ENCODE data around the gene RNF181. TPM values are rescaled to one million over a fixed set of nuclear protein-coding genes. Genes with fewer than 3 reads are reported as not detected.

RNF181 gene
- total and polyA plus RNA-seq, 2 of the 13 experiments (the other 11 are each of a cell fraction or from before 2014, with no cell fraction given): 224 to 578 TPM

DNA sequence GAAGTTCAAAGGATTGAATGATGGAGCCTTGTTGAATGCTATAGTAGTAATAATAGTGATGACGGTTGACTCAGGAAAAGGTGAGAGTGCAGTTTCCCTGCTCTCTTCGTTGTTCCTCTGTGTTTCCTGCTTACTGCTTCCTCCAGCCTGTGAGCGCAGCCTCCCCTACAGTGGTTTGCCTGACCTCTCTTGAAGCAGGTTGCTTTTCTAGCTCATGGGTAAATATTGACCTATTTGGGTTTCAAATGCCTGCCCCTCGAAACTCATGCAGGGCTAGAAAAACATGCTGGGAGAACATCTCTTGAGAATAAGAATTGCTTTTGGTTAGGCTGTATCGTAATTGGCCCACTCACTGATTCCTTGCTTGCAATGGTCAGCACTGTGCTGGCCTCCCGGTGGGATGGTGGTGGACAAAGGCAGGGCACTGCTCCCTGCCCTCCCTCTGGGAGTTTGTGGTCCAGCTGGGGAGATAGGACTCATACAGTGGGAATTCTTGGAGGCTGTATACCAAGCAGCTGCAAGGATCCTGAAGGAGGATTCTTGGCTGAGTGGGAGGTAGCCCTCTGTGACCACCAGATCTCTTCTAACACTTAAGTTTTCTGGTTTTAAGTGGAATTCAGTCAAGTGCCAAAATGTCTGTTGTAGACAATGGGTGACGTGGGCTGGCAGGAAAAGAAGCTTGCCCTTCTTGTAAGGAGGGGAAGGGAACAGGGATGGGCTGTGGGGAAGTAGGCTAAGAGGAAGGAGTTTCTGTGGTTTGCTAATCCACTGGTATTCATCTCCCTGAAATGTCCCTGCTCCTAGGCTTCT is 5.4 kb upstream of the RNF181 start (continued):
- TF ChIP-seq, protein P1, sequence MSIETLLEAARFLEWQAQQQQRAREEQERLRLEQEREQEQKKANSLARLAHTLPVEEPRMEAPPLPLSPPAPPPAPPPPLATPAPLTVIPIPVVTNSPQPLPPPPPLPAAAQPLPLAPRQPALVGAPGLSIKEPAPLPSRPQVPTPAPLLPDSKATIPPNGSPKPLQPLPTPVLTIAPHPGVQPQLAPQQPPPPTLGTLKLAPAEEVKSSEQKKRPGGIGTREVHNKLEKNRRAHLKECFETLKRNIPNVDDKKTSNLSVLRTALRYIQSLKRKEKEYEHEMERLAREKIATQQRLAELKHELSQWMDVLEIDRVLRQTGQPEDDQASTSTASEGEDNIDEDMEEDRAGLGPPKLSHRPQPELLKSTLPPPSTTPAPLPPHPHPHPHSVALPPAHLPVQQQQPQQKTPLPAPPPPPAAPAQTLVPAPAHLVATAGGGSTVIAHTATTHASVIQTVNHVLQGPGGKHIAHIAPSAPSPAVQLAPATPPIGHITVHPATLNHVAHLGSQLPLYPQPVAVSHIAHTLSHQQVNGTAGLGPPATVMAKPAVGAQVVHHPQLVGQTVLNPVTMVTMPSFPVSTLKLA (IDR thresholded peaks at IDR 0.05): no peak
- TF ChIP-seq NR2F2 (IDR thresholded peaks at IDR 0.05; ENCODE audit: borderline replicate concordance, low read depth) (peak; percentile 75), ZNF337 (CRISPR knock-in tag; IDR thresholded peaks at IDR 0.05; ENCODE audit: borderline replicate concordance, low read depth) (peak; percentile 78; the same call in 1 of the 2 replicates), SOX13 (IDR thresholded peaks at IDR 0.05) (no peak), SOX13 (CRISPR knock-in tag; conservative IDR thresholded peaks at IDR 0.05 in 1 of 2, IDR thresholded peaks at IDR 0.05 in 1 of 2) (peak in 1 of 2 experiments; percentile 69; a peak in 2 of 4 replicates), CBX2 (IDR thresholded peaks at IDR 0.05; ENCODE audit: low read depth, low read length) (no peak), CBX2 (CRISPR knock-in tag; IDR thresholded peaks at IDR 0.05; ENCODE audit: low read depth) (no peak), SP4 (CRISPR knock-in tag; IDR thresholded peaks at IDR 0.05) (0 out of 2 replicates have a peak, but pooled peaks have one; percentile 49), ZNF430 (CRISPR knock-in tag; IDR thresholded peaks at IDR 0.05) (peak; percentile 58; the same call in 1 of the 2 replicates), ZZZ3 (CRISPR knock-in tag; IDR thresholded peaks at IDR 0.05; ENCODE audit: borderline replicate concordance) (no peak), ZNF44 (CRISPR knock-in tag; IDR thresholded peaks at IDR 0.05) (0 out of 2 replicates have a peak, but pooled peaks have one; percentile 45), NRL (CRISPR knock-in tag; IDR thresholded peaks at IDR 0.05; ENCODE audit: borderline replicate concordance) (no peak), CCDC6 (CRISPR knock-in tag; IDR thresholded peaks at IDR 0.05) (peak; percentile 58; the same call in 1 of the 2 replicates), HDAC1 (CRISPR knock-in tag; IDR thresholded peaks at IDR 0.05) (peak; percentile 68)
- TF ChIP-seq, protein P2, sequence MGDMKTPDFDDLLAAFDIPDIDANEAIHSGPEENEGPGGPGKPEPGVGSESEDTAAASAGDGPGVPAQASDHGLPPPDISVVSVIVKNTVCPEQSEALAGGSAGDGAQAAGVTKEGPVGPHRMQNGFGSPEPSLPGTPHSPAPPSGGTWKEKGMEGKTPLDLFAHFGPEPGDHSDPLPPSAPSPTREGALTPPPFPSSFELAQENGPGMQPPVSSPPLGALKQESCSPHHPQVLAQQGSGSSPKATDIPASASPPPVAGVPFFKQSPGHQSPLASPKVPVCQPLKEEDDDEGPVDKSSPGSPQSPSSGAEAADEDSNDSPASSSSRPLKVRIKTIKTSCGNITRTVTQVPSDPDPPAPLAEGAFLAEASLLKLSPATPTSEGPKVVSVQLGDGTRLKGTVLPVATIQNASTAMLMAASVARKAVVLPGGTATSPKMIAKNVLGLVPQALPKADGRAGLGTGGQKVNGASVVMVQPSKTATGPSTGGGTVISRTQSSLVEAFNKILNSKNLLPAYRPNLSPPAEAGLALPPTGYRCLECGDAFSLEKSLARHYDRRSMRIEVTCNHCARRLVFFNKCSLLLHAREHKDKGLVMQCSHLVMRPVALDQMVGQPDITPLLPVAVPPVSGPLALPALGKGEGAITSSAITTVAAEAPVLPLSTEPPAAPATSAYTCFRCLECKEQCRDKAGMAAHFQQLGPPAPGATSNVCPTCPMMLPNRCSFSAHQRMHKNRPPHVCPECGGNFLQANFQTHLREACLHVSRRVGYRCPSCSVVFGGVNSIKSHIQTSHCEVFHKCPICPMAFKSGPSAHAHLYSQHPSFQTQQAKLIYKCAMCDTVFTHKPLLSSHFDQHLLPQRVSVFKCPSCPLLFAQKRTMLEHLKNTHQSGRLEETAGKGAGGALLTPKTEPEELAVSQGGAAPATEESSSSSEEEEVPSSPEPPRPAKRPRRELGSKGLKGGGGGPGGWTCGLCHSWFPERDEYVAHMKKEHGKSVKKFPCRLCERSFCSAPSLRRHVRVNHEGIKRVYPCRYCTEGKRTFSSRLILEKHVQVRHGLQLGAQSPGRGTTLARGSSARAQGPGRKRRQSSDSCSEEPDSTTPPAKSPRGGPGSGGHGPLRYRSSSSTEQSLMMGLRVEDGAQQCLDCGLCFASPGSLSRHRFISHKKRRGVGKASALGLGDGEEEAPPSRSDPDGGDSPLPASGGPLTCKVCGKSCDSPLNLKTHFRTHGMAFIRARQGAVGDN (CRISPR knock-in tag; IDR thresholded peaks at IDR 0.05): peak; percentile 49
- TF ChIP-seq, protein P3, sequence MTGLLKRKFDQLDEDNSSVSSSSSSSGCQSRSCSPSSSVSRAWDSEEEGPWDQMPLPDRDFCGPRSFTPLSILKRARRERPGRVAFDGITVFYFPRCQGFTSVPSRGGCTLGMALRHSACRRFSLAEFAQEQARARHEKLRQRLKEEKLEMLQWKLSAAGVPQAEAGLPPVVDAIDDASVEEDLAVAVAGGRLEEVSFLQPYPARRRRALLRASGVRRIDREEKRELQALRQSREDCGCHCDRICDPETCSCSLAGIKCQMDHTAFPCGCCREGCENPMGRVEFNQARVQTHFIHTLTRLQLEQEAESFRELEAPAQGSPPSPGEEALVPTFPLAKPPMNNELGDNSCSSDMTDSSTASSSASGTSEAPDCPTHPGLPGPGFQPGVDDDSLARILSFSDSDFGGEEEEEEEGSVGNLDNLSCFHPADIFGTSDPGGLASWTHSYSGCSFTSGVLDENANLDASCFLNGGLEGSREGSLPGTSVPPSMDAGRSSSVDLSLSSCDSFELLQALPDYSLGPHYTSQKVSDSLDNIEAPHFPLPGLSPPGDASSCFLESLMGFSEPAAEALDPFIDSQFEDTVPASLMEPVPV (CRISPR knock-in tag; IDR thresholded peaks at IDR 0.05): peak; percentile 58; the same call in 1 of the 2 replicates
- TF ChIP-seq, protein P4, sequence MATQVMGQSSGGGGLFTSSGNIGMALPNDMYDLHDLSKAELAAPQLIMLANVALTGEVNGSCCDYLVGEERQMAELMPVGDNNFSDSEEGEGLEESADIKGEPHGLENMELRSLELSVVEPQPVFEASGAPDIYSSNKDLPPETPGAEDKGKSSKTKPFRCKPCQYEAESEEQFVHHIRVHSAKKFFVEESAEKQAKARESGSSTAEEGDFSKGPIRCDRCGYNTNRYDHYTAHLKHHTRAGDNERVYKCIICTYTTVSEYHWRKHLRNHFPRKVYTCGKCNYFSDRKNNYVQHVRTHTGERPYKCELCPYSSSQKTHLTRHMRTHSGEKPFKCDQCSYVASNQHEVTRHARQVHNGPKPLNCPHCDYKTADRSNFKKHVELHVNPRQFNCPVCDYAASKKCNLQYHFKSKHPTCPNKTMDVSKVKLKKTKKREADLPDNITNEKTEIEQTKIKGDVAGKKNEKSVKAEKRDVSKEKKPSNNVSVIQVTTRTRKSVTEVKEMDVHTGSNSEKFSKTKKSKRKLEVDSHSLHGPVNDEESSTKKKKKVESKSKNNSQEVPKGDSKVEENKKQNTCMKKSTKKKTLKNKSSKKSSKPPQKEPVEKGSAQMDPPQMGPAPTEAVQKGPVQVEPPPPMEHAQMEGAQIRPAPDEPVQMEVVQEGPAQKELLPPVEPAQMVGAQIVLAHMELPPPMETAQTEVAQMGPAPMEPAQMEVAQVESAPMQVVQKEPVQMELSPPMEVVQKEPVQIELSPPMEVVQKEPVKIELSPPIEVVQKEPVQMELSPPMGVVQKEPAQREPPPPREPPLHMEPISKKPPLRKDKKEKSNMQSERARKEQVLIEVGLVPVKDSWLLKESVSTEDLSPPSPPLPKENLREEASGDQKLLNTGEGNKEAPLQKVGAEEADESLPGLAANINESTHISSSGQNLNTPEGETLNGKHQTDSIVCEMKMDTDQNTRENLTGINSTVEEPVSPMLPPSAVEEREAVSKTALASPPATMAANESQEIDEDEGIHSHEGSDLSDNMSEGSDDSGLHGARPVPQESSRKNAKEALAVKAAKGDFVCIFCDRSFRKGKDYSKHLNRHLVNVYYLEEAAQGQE (IDR thresholded peaks at IDR 0.05; ENCODE audit: borderline replicate concordance in 1 of 2, low read depth in 1 of 2, low read length in 2 of 2): peak in 1 of 2 experiments; percentile 20; a peak in 1 of 4 replicates
